Neural progenitor cell (in vitro differentiated cells): ENCODE results near the gene ORC2. TPM values are rescaled to one million over a fixed set of nuclear protein-coding genes. Genes with fewer than 3 reads are reported as not detected.
"Not testable (repeated sequence)": the region's sequence is repeated elsewhere in the genome, so short reads cannot be mapped to it uniquely, and the experiment has no call there.

Experiments
- DNase-seq: peaks from one replicate; pipeline ENCODE4 v3.0.0-alpha.2; 2016; ENCODE audit warnings: low spot score
- H2AFZ ChIP-seq: fragments of 200-600 bp; sonication (generic); replicated peaks from 2 replicates; pipeline ENCODE4 v1.6.1; 2016; ENCODE audit warnings: antibody characterized with exemption
- H3F3A ChIP-seq: fragments of 200-600 bp; sonication (generic); 2 replicates; pipeline ENCODE4 v1.6.1; 2016; ENCODE audit warnings: antibody characterized with exemption, low read depth
- H3K27ac ChIP-seq: fragments of 200-600 bp; sonication (generic); 2 replicates; pipeline ENCODE4 v1.5.1; 2016; ENCODE audit warnings: mild to moderate bottlenecking
- H3K27me3 ChIP-seq: fragments of 200-600 bp; sonication (generic); 2 replicates; pipeline ENCODE4 v1.6.1; 2016; ENCODE audit warnings: mild to moderate bottlenecking, moderate library complexity
- H3K36me3 ChIP-seq: fragments of 200-600 bp; sonication (generic); 2 replicates; pipeline ENCODE4 v1.5.1; 2016
- H3K4me1 ChIP-seq: fragments of 200-600 bp; sonication (generic); 2 replicates; pipeline ENCODE4 v1.6.1; 2016; ENCODE audit warnings: mixed run types
- H3K4me2 ChIP-seq: fragments of 200-600 bp; sonication (generic); 2 replicates; pipeline ENCODE4 v1.6.1; 2016
- H3K4me3 ChIP-seq: fragments of 200-600 bp; sonication (generic); 2 replicates; pipeline ENCODE4 v1.5.1; 2016
- H3K79me2 ChIP-seq: fragments of 200-600 bp; sonication (generic); 2 replicates; pipeline ENCODE4 v1.6.1; 2016; ENCODE audit warnings: low read depth
- H3K9ac ChIP-seq: fragments of 200-600 bp; sonication (generic); 2 replicates; pipeline ENCODE4 v1.6.1; 2016
- H3K9me3 ChIP-seq: fragments of 200-600 bp; sonication (generic); 2 replicates; pipeline ENCODE4 v1.5.1; 2016; ENCODE audit warnings: low read depth
- H4K20me1 ChIP-seq: fragments of 200-600 bp; sonication (generic); 2 replicates; pipeline ENCODE4 v1.6.1; 2016; ENCODE audit warnings: low read depth
- H3K27ac Mint-ChIP-seq: 3 replicates; pipeline ENCODE4 v1.8.0; 2021; ENCODE audit warnings: mixed read lengths
- H3K27me3 Mint-ChIP-seq: 2 replicates; pipeline ENCODE4 v1.8.0; 2022; ENCODE audit warnings: low read depth, mild to moderate bottlenecking, inconsistent platforms, moderate library complexity, mixed read lengths; ENCODE audit not compliant: insufficient read depth
- H3K36me3 Mint-ChIP-seq: 3 replicates; pipeline ENCODE4 v1.8.0; 2021; ENCODE audit warnings: mixed read lengths
- H3K4me1 Mint-ChIP-seq: 3 replicates; pipeline ENCODE4 v1.8.0; 2021; ENCODE audit warnings: mixed read lengths
- H3K4me3 Mint-ChIP-seq: 3 replicates; pipeline ENCODE4 v1.8.0; 2021; ENCODE audit warnings: mild to moderate bottlenecking, moderate library complexity, mixed read lengths
- H3K9me3 Mint-ChIP-seq: 3 replicates; pipeline ENCODE4 v1.8.0; 2020; ENCODE audit warnings: mixed read lengths
- CTCF ChIP-seq: fragments of 200-600 bp; sonication (generic); IDR thresholded peaks from 2 replicates; pipeline ENCODE4 v1.5.1; 2017; ENCODE audit warnings: antibody characterized with exemption, mild to moderate bottlenecking
- EZH2 ChIP-seq: fragments of 200-600 bp; sonication (generic); IDR thresholded peaks from 2 replicates; pipeline ENCODE4 v1.6.1; 2017; ENCODE audit warnings: antibody characterized with exemption, mild to moderate bottlenecking, moderate library complexity
- EZH2phosphoT487 ChIP-seq: fragments of 200-600 bp; sonication (generic); IDR thresholded peaks from 2 replicates; pipeline ENCODE4 v1.6.1; 2017; ENCODE audit warnings: antibody characterized with exemption
- total RNA-seq: library from RNA; depleted of rRNA; stranded (reverse); fragments of >200 nt; gene quantifications from 2 replicates; pipeline ENCODE4 v1.2.3, GENCODE V29; 2015; ENCODE audit warnings: low replicate concordance

Gene ORC2
- total RNA-seq, 1 donor from 2014 or later: 75.4 TPM

GRCh38 chr2:200987137-200987536, 23.7 kb upstream of the ORC2 start:
- Mint-ChIP-seq H3K9me3 (no peaks in the 10 kb centered on the region), H3K4me1 (no peaks in the 10 kb centered on the region), H3K36me3 (peaks cover 5% of the 10 kb centered on the region), H3K27ac (no peak overlapping the region), H3K27me3 (no peaks in the 10 kb centered on the region), H3K4me3 (no peak overlapping the region)
- H3K27ac ChIP-seq: no peak overlapping the region
- H3K79me2 ChIP-seq: no peaks in the 10 kb centered on the region
- H3K4me3 ChIP-seq: no peak overlapping the region
- no peaks in the 10 kb centered on the region for H3K27me3 ChIP-seq
- H3K4me1 ChIP-seq: no peaks in the 10 kb centered on the region
- no peaks in the 10 kb centered on the region for H3K9me3 ChIP-seq
- H3K9ac ChIP-seq: no peak overlapping the region
- DNase-seq: no peak
- H3F3A ChIP-seq: no peaks in the 10 kb centered on the region
- no peak for TF ChIP-seq EZH2phosphoT487
- no peak for TF ChIP-seq EZH2
- TF ChIP-seq CTCF: no peak
- H3K36me3 ChIP-seq: no peaks in the 10 kb centered on the region
- H2AFZ ChIP-seq: no peak overlapping the region
- H4K20me1 ChIP-seq: no peaks in the 10 kb centered on the region
- H3K4me2 ChIP-seq: no peak overlapping the region

DNA sequence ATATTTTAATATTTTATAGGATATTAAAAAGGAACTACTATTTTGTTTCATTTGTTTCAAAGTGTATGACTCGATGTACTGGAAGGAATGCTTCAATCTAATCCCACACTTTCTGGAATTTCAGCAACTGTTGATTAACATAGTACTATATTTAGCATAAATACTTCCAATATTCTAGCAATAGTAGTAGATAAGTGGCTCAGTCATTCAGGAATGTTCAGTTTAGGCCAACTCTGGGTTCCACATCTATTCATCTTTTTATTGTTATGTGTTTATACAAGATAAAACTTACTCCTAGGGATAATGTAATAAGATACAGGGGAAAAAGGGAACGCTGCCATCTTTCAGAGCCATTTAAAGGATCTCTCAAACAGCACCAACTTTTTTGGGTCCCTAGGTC, 22.3 kb upstream of the ORC2 start:
- no peak overlapping the region for H3K4me3 ChIP-seq
- H3K4me3 Mint-ChIP-seq: no peak overlapping the region
- no peak overlapping the region for H2AFZ ChIP-seq
- no peaks in the 10 kb centered on the region for H3K4me1 Mint-ChIP-seq
- no peaks in the 10 kb centered on the region for H3K27me3 Mint-ChIP-seq
- no peak for DNase-seq
- H3K27ac ChIP-seq: no peak overlapping the region
- H3K27ac Mint-ChIP-seq: no peak overlapping the region
- no peaks in the 10 kb centered on the region for H3K27me3 ChIP-seq
- H4K20me1 ChIP-seq: no peaks in the 10 kb centered on the region
- H3F3A ChIP-seq: no peaks in the 10 kb centered on the region
- peaks cover 6% of the 10 kb centered on the region for H3K36me3 Mint-ChIP-seq
- no peaks in the 10 kb centered on the region for H3K79me2 ChIP-seq
- H3K9ac ChIP-seq: no peak overlapping the region
- no peak for TF ChIP-seq EZH2
- TF ChIP-seq CTCF: no peak
- no peak for TF ChIP-seq EZH2phosphoT487
- H3K9me3 ChIP-seq: no peaks in the 10 kb centered on the region
- no peaks in the 10 kb centered on the region for H3K9me3 Mint-ChIP-seq
- H3K4me2 ChIP-seq: no peak overlapping the region
- H3K36me3 ChIP-seq: no peaks in the 10 kb centered on the region
- no peaks in the 10 kb centered on the region for H3K4me1 ChIP-seq

DNA sequence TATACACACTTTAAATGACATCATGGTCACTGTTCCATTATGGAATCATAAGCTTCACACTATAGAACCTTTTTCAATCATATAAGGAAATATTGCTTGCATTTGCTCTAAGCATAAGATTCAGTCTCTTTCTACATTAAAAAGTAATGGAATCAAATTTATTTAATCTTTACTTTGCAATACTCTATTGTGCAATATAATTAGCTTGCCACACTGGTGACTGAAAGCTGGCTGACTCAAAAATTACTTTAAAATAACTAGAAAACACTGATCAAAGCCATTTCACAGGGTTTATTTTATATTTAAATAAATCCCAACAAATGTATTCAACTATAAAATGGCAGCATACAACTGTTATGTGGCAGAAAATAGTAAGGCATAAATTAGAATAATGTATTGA, 13.2 kb upstream of the ORC2 start:
- Mint-ChIP-seq H3K4me3 (no peak overlapping the region), H3K9me3 (no peaks in the 10 kb centered on the region), H3K36me3 (peaks cover 1% of the 10 kb centered on the region), H3K27ac (no peak overlapping the region), H3K4me1 (no peaks in the 10 kb centered on the region), H3K27me3 (peaks cover 3% of the 10 kb centered on the region)
- H3K27ac ChIP-seq: no peak overlapping the region
- no peaks in the 10 kb centered on the region for H3K27me3 ChIP-seq
- H3K4me2 ChIP-seq: no peak overlapping the region
- no peaks in the 10 kb centered on the region for H4K20me1 ChIP-seq
- H3K4me3 ChIP-seq: no peak overlapping the region
- no peaks in the 10 kb centered on the region for H3K79me2 ChIP-seq
- H3K4me1 ChIP-seq: no peaks in the 10 kb centered on the region
- H3K9me3 ChIP-seq: no peaks in the 10 kb centered on the region
- H3K9ac ChIP-seq: no peak overlapping the region
- no peak for DNase-seq
- no peaks in the 10 kb centered on the region for H3K36me3 ChIP-seq
- peaks cover 7% of the 10 kb centered on the region for H3F3A ChIP-seq
- no peak for TF ChIP-seq EZH2
- TF ChIP-seq CTCF: no peak
- no peak for TF ChIP-seq EZH2phosphoT487
- no peak overlapping the region for H2AFZ ChIP-seq

- no peak overlapping the region for H3K27ac Mint-ChIP-seq
- Histone ChIP-seq H3K4me2 (no peak overlapping the region), H3F3A (peaks cover 7% of the 10 kb centered on the region), H2AFZ (no peak overlapping the region), H3K27me3 (no peaks in the 10 kb centered on the region), H3K79me2 (no peaks in the 10 kb centered on the region), H3K4me1 (no peaks in the 10 kb centered on the region), H3K27ac (no peak overlapping the region), H3K9ac (no peak overlapping the region), H3K36me3 (no peaks in the 10 kb centered on the region), H3K4me3 (no peak overlapping the region), H4K20me1 (no peaks in the 10 kb centered on the region), H3K9me3 (no peaks in the 10 kb centered on the region)
- DNase-seq: no peak
- H3K4me1 Mint-ChIP-seq: no peaks in the 10 kb centered on the region
- no peak for TF ChIP-seq EZH2phosphoT487
- TF ChIP-seq CTCF: no peak
- TF ChIP-seq EZH2: no peak
- no peaks in the 10 kb centered on the region for H3K9me3 Mint-ChIP-seq
- H3K36me3 Mint-ChIP-seq: no peaks in the 10 kb centered on the region
- no peak overlapping the region for H3K4me3 Mint-ChIP-seq
- H3K27me3 Mint-ChIP-seq: peaks cover 3% of the 10 kb centered on the region
Measured at GRCh38 chr2:200975672-200976071, 12.2 kb upstream of the ORC2 start.

GRCh38 chr2:200970057-200970456, 6.6 kb upstream of the ORC2 start:
- H3K9me3 ChIP-seq, H3K27ac Mint-ChIP-seq, H2AFZ ChIP-seq, H3F3A ChIP-seq, H3K9me3 Mint-ChIP-seq, H3K36me3 Mint-ChIP-seq, H4K20me1 ChIP-seq, H3K27me3 Mint-ChIP-seq, H3K27ac ChIP-seq, H3K4me3 Mint-ChIP-seq, H3K36me3 ChIP-seq, H3K4me1 Mint-ChIP-seq, H3K27me3 ChIP-seq, DNase-seq, H3K4me1 ChIP-seq, H3K4me3 ChIP-seq, H3K9ac ChIP-seq, H3K4me2 ChIP-seq: not testable (repeated sequence)
- H3K79me2 ChIP-seq: peaks cover 13% of the 10 kb centered on the region
